GM12801 (cell line): ENCODE data around the gene PPIL6.

Experiments
- TF ChIP-seq, protein P1 (sequence below): IDR thresholded peaks from one replicate; pipeline ENCODE4 v1.5.1; 2011; ENCODE audit warnings: control low read depth; ENCODE audit not compliant: insufficient read length; ENCODE audit errors: extremely low read depth

Gene PPIL6

DNA sequence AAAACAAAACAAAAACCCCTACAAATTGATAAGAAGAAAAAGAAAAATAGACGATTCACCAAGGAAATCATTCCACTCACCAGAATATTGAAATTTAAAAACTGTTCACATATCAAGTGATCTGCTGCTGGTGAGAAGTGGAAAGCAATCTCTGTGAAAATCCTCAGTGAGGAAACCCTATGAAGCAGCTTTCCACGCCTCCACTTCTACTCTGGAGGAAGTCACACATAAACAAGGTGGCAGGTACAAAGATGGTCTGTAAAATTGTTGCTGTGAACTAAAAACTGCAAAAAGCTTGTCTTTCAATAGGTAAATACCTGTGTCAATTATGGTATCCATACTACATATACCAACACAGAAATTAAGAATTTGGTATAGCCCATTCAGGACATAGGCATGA is 76.7 kb downstream of the PPIL6 start:
- TF ChIP-seq, protein P1, sequence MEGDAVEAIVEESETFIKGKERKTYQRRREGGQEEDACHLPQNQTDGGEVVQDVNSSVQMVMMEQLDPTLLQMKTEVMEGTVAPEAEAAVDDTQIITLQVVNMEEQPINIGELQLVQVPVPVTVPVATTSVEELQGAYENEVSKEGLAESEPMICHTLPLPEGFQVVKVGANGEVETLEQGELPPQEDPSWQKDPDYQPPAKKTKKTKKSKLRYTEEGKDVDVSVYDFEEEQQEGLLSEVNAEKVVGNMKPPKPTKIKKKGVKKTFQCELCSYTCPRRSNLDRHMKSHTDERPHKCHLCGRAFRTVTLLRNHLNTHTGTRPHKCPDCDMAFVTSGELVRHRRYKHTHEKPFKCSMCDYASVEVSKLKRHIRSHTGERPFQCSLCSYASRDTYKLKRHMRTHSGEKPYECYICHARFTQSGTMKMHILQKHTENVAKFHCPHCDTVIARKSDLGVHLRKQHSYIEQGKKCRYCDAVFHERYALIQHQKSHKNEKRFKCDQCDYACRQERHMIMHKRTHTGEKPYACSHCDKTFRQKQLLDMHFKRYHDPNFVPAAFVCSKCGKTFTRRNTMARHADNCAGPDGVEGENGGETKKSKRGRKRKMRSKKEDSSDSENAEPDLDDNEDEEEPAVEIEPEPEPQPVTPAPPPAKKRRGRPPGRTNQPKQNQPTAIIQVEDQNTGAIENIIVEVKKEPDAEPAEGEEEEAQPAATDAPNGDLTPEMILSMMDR, result no peak

DNA sequence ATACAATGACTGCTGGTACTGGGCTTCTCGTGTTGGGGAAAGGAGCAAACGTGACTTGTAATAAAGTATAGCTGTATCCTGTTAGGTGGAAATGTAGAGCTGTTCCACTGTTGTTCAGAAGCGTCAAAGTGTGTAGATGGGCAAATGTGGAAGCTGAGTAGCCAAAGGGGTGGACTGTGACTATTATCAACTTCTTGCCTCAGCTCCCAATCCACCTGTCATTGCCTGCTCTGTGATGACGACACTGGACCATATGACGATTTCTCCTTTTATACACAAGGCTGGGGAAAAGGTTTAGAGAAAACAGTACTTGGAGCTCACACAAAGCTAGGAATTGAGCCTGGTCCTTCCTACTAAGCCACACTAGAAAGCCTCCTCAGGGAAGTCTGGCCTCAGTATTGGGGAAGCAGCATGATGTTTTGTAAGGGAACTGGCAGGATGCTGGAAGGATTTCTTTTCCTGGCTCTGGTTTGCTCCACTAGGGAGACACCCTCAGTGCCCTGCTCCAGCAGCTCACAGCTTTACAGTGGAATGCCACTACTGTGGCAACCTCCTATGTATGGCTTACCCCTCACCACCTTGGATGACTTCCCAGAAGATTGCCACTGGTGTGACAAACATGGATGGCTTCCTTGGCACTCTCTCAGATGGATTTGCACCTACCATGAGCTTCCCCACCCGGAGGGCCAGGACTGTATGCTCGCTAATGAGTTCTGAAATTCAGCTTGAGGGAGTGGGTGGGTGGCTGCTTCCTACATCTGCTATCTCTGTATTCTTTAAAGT is 78.1 kb downstream of the PPIL6 start:
- TF ChIP-seq, protein P1, result no peak

DNA sequence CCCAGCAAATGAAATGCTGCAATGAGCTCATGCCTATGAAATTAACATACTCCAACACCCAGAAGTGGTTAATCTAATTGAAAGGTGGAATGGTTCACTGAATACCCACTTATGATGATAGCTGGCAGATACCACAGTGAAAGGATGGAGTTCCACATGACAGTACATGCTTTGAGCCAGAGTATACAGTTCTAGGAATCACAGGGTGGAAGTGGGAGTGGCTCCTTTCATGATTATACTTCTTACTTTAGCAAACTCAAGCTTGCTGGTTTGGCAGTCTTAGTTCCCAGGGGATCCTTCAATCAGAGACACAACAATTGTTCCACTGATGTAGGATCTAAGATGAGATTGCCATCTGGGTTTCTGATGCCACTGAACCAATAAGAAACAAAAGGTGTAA is 79.6 kb downstream of the PPIL6 start:
- TF ChIP-seq, protein P1, result no peak

DNA sequence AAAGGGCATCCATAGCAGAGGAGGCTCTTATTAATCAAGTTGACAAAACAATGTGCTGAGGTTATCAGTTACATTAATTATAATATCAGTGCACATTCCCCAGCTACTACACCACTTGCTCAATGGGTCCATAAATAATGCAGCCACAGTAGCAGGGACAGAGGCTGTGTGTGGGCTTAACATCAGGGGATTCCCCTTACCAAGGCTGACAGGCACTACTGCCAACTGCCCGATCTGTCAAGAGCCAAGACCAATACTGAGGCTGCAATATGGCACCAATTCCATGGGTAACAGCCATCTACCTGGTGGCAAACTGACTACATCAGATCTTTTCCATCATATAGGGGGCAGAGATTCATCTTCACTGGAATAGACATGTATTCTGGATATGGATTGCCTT is 80.1 kb downstream of the PPIL6 start:
- TF ChIP-seq, protein P1, result no peak

GRCh38 chr6:109359248-109359647 is 81.2 kb downstream of the PPIL6 start:
- TF ChIP-seq, protein P1, result no peak

DNA sequence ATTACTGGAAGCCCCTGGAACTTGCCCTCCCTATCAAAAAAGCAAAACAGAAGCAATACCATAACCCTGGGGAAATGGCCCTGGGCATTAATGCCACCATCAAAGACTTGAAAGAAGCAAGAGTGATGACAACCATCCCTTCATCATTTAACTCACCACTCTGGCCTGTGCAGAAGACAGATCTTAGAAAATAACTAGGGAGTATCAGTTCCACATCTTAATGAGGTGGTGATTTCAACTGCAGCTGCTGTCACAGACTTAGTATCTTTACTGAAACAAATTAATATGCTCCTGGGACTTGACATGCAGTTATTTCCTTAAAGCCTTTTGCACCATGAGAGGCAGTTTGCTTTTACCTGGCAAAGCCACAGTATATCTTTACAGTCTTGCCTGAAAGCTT is 82.2 kb downstream of the PPIL6 start:
- TF ChIP-seq, protein P1, result no peak

GRCh38 chr6:109356237-109356636 is 84.2 kb downstream of the PPIL6 start:
- TF ChIP-seq, protein P1, result no peak
